DND-41 (cell line): ENCODE data around the gene PSD2.

Experiments used
- ATAC-seq: fragments of 200-7000 bp; cut with Tn5 transposase; 3 replicates; pipeline ENCODE4 v1.9.1; 2021; ENCODE audit warnings: low read depth; ENCODE audit not compliant: insufficient read depth
- DNase-seq: peaks from one replicate; pipeline ENCODE4 v3.0.0-alpha.2; 2020
- H2AFZ ChIP-seq: 2 replicates; pipeline ENCODE4 v1.6.0; 2012; ENCODE audit warnings: low read depth, low read length
- H3K27ac ChIP-seq: 2 replicates; pipeline ENCODE4 v1.5.1; 2012; ENCODE audit warnings: low read length, inconsistent platforms
- H3K27me3 ChIP-seq: fragments of 200-600 bp; sonication (generic); 2 replicates; pipeline ENCODE4 v1.6.0; 2012; ENCODE audit warnings: low read length, mild to moderate bottlenecking, inconsistent platforms; ENCODE audit not compliant: insufficient read depth, poor library complexity
- H3K36me3 ChIP-seq: 2 replicates; pipeline ENCODE4 v1.5.1; 2012; ENCODE audit warnings: low read length, inconsistent platforms; ENCODE audit not compliant: insufficient read depth
- H3K4me1 ChIP-seq: 2 replicates; pipeline ENCODE4 v1.5.1; 2012; ENCODE audit warnings: mild to moderate bottlenecking, low read length; ENCODE audit not compliant: insufficient read depth
- H3K4me2 ChIP-seq: 2 replicates; pipeline ENCODE4 v1.6.0; 2012; ENCODE audit warnings: mild to moderate bottlenecking, moderate library complexity, low read length, inconsistent platforms; ENCODE audit not compliant: insufficient read depth
- H3K4me3 ChIP-seq, 2 experiments: fragments of 200-600 bp in 1 of 2; shearing (Covaris generic) in 1 of 2; 2 replicates each; pipeline ENCODE4 v1.5.1; 2012 to 2016; ENCODE audit warnings: inconsistent platforms in 2 of 2, low read length in 2 of 2, mild to moderate bottlenecking in 2 of 2, low read depth in 1 of 2, moderate library complexity in 1 of 2
- H3K79me2 ChIP-seq: 2 replicates; pipeline ENCODE4 v1.6.0; 2012; ENCODE audit warnings: low read length, inconsistent platforms; ENCODE audit not compliant: insufficient read depth
- H3K9ac ChIP-seq: 2 replicates; pipeline ENCODE4 v1.6.0; 2012; ENCODE audit warnings: low read depth, mild to moderate bottlenecking, inconsistent platforms, low read length, moderate library complexity
- H3K9me3 ChIP-seq: 2 replicates; pipeline ENCODE4 v1.5.1; 2012; ENCODE audit warnings: low read length, moderate library complexity, mild to moderate bottlenecking, inconsistent platforms; ENCODE audit not compliant: insufficient read depth, severe bottlenecking
- H4K20me1 ChIP-seq: 2 replicates; pipeline ENCODE4 v1.6.0; 2012; ENCODE audit warnings: low read length; ENCODE audit not compliant: insufficient read depth
- CTCF ChIP-seq: IDR thresholded peaks from 2 replicates; pipeline ENCODE4 v1.5.1; 2012; ENCODE audit warnings: borderline replicate concordance, low read length, moderate library complexity, mild to moderate bottlenecking; ENCODE audit not compliant: poor library complexity, severe bottlenecking; ENCODE audit errors: extremely low read depth
- EZH2 ChIP-seq: IDR thresholded peaks from 3 replicates; pipeline ENCODE4 v1.6.1; 2012; ENCODE audit warnings: borderline replicate concordance, low read depth, mild to moderate bottlenecking, moderate library complexity, low read length, inconsistent platforms; ENCODE audit not compliant: severe bottlenecking

The PSD2 gene

DNA sequence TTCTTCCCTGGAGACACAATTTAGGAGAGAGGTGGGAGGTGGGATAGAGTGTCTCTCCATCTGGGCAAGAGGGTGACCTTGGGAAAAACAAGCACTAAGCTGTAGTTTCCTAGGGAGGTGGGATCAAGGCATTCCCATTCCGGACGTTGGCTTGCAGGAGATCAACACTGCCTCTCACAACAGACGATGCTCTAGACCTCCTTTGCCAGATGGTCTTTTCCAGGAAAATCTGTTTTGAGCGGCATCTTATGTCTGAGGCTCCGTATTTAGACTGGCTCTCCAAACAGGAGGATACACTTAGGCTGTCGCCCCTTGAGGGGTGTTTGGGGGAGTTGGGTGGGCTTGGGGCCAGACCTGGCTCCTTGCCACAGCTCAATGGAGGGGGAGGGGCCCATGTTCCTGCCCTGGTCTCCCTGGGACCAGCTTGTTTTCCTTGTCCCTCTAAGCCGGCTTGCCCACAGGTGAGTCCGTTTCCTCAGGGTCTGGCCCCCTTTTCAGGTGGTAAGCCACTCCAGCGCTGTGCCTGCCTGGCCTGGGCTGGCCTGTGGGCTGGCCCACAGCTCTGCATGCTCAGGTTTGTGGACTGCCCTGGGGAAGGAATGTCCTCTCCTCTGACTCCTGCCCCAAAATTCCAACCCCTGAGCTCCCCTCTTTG is 2.4 kb downstream of the PSD2 start:
- no peak for DNase-seq
- no peaks in the 10 kb centered on the region for H3K9me3 ChIP-seq
- peaks cover 7% of the 10 kb centered on the region for H3K27me3 ChIP-seq
- no peak for ATAC-seq
- H3K36me3 ChIP-seq = no peaks in the 10 kb centered on the region
- no peak overlapping the region for H2AFZ ChIP-seq
- no peak overlapping the region for H3K27ac ChIP-seq
- no peak overlapping the region for H3K4me2 ChIP-seq
- TF ChIP-seq EZH2 = no peak
- TF ChIP-seq CTCF = no peak
- no peaks in the 10 kb centered on the region for H3K79me2 ChIP-seq
- H4K20me1 ChIP-seq = peaks cover 7% of the 10 kb centered on the region
- H3K9ac ChIP-seq = no peak overlapping the region
- no peaks in the 10 kb centered on the region for H3K4me1 ChIP-seq
- no peak overlapping the region for H3K4me3 ChIP-seq

GRCh38 chr5:139798883-139799282 is 3.3 kb downstream of the PSD2 start:
- H2AFZ ChIP-seq = no peak overlapping the region
- no peaks in the 10 kb centered on the region for H3K9me3 ChIP-seq
- ATAC-seq (no peak), DNase-seq (no peak)
- H3K4me3 ChIP-seq = no peak overlapping the region
- peaks cover 8% of the 10 kb centered on the region for H4K20me1 ChIP-seq
- no peak overlapping the region for H3K4me2 ChIP-seq
- TF ChIP-seq CTCF = no peak
- TF ChIP-seq EZH2 = no peak
- no peaks in the 10 kb centered on the region for H3K79me2 ChIP-seq
- H3K27me3 ChIP-seq = peaks cover 7% of the 10 kb centered on the region
- no peak overlapping the region for H3K9ac ChIP-seq
- H3K27ac ChIP-seq = no peak overlapping the region
- no peaks in the 10 kb centered on the region for H3K36me3 ChIP-seq
- H3K4me1 ChIP-seq = no peaks in the 10 kb centered on the region

DNA sequence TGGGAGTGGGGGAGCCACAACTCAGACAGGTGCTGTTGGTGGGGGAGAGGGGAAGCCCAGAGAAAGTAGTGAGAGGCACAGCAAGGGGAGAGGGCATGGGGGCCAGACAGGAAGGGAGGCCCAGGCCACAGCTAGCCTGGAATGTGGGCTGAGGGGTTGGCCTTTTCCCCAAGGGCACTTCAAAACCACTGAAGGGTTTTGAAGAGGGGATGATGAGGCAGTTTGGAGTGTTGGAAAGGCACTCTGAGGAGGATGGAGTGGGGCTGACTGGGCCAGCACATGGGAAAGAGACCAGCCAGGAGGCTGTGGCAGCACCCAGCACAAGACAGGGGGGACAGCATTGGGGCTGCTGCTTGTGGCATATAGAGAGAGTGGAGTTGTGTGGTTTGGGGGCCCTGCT is 3.8 kb downstream of the PSD2 start:
- Histone ChIP-seq H3K36me3 (no peaks in the 10 kb centered on the region), H3K79me2 (no peaks in the 10 kb centered on the region), H3K27me3 (peaks cover 7% of the 10 kb centered on the region), H3K9me3 (no peaks in the 10 kb centered on the region), H3K27ac (no peak overlapping the region), H3K4me1 (no peaks in the 10 kb centered on the region), H3K4me3 (no peak overlapping the region), H3K9ac (no peak overlapping the region), H2AFZ (no peak overlapping the region), H3K4me2 (no peak overlapping the region), H4K20me1 (peaks cover 8% of the 10 kb centered on the region)
- ATAC-seq = no peak
- TF ChIP-seq CTCF (no peak), EZH2 (no peak)
- no peak for DNase-seq
